Measurements from ENCODE around the gene IVD.

The IVD gene

GRCh38 chr15:40440743-40441564 is 35.4 kb downstream of the IVD start, which contains the start of gene BAHD1:
BAHD1 (plus strand) TSS chr15:40440953; CDS start chr15:40458465, 17,512 bp downstream.
- H3K9me3 Mint-ChIP-seq = no peaks in the 10 kb centered on the region
- H3K36me3 Mint-ChIP-seq (ENCODE audit: insufficient read depth) = peaks cover 19% of the 10 kb centered on the region
- peak within 1 kb of the TSS; percentile 90 to 91 for H3K27ac Mint-ChIP-seq
- peaks cover 14 to 44% of the 10 kb centered on the region in 2 donors for H3K27me3 Mint-ChIP-seq
- H3K4me3 Mint-ChIP-seq = peak within 1 kb of the TSS; percentile 93 to 98
- ATAC-seq (replicated peaks) (peak; percentile 85), DNase-seq (peak; percentile 88 to 90 (median 90))
- H3K4me1 Mint-ChIP-seq (ENCODE audit: low read depth in 2 of 2) = peaks cover 60% of the 10 kb centered on the region in 2 donors

GRCh38 chr15:40441565-40442531 is 36.3 kb downstream of the IVD start:
- Mint-ChIP-seq H3K36me3 (ENCODE audit: insufficient read depth) (peaks cover 19% of the 10 kb centered on the region), H3K4me1 (ENCODE audit: low read depth in 2 of 2) (peaks cover 56 to 57% of the 10 kb centered on the region in 2 donors), H3K27ac (peak overlapping the region; percentile 18 to 90), H3K27me3 (peaks cover 14 to 35% of the 10 kb centered on the region in 2 donors), H3K4me3 (peak overlapping the region; percentile 83 to 87), H3K9me3 (no peaks in the 10 kb centered on the region)
- DNase-seq = no peak
- ATAC-seq (replicated peaks) = peak; percentile 6

- Mint-ChIP-seq H3K4me1 (ENCODE audit: low read depth in 2 of 2) (peaks cover 48% of the 10 kb centered on the region in 2 donors), H3K4me3 (peak overlapping the region; percentile 83 to 87), H3K9me3 (no peaks in the 10 kb centered on the region), H3K27ac (peak overlapping the region in 1 of 2 donors; percentile 18), H3K36me3 (ENCODE audit: insufficient read depth) (peaks cover 19% of the 10 kb centered on the region), H3K27me3 (peaks cover 6 to 21% of the 10 kb centered on the region in 2 donors)
- no peak for DNase-seq
- ATAC-seq (replicated peaks) = no peak
Observed at GRCh38 chr15:40443255-40443654, 37.7 kb downstream of the IVD start.

GRCh38 chr15:40443846-40444245 is 38.3 kb downstream of the IVD start:
- H3K9me3 Mint-ChIP-seq = no peaks in the 10 kb centered on the region
- H3K27me3 Mint-ChIP-seq = peaks cover under 1 to 15% of the 10 kb centered on the region in 2 donors
- ATAC-seq (replicated peaks) (no peak), DNase-seq (no peak)
- peak overlapping the region; percentile 83 to 87 for H3K4me3 Mint-ChIP-seq
- peaks cover 43 to 48% of the 10 kb centered on the region in 2 donors for H3K4me1 Mint-ChIP-seq (ENCODE audit: low read depth in 2 of 2)
- peak overlapping the region; percentile 18 to 60 for H3K27ac Mint-ChIP-seq
- peaks cover 20% of the 10 kb centered on the region for H3K36me3 Mint-ChIP-seq (ENCODE audit: insufficient read depth)

GRCh38 chr15:40444736-40445135 is 39.1 kb downstream of the IVD start:
- H3K27ac Mint-ChIP-seq = peak overlapping the region; percentile 18 to 60

GRCh38 chr15:40445421-40445922 is 39.9 kb downstream of the IVD start:
- H3K9me3 Mint-ChIP-seq = no peaks in the 10 kb centered on the region
- ATAC-seq (replicated peaks) (no peak), DNase-seq (no peak)
- peaks cover 14% of the 10 kb centered on the region for H3K36me3 Mint-ChIP-seq (ENCODE audit: insufficient read depth)
- no peak overlapping the region for H3K4me3 Mint-ChIP-seq
- H3K27ac Mint-ChIP-seq = peak overlapping the region in 1 of 2 donors; percentile 60
- peaks cover 47 to 52% of the 10 kb centered on the region in 2 donors for H3K4me1 Mint-ChIP-seq (ENCODE audit: low read depth in 2 of 2)
- H3K27me3 Mint-ChIP-seq = no peaks in the 10 kb centered on the region

More at GRCh38 chr15:40444736-40445135, 39.1 kb downstream of the IVD start:
- H3K4me3 Mint-ChIP-seq = no peak overlapping the region
- H3K9me3 Mint-ChIP-seq = no peaks in the 10 kb centered on the region
- DNase-seq (no peak), ATAC-seq (replicated peaks) (no peak)
- H3K27me3 Mint-ChIP-seq = peaks cover 0 to 6% of the 10 kb centered on the region in 2 donors
- peaks cover 22% of the 10 kb centered on the region for H3K36me3 Mint-ChIP-seq (ENCODE audit: insufficient read depth)
- peaks cover 46 to 54% of the 10 kb centered on the region in 2 donors for H3K4me1 Mint-ChIP-seq (ENCODE audit: low read depth in 2 of 2)

GRCh38 chr15:40446144-40446543 is 40.5 kb downstream of the IVD start:
- Mint-ChIP-seq H3K4me1 (ENCODE audit: low read depth in 2 of 2) (peaks cover 50 to 54% of the 10 kb centered on the region in 2 donors), H3K27me3 (no peaks in the 10 kb centered on the region), H3K4me3 (no peak overlapping the region), H3K36me3 (ENCODE audit: insufficient read depth) (peaks cover 8% of the 10 kb centered on the region), H3K27ac (peak overlapping the region in 1 of 2 donors; percentile 60), H3K9me3 (no peaks in the 10 kb centered on the region)
- DNase-seq (no peak), ATAC-seq (replicated peaks) (no peak)

- Mint-ChIP-seq H3K9me3 (no peaks in the 10 kb centered on the region), H3K4me1 (ENCODE audit: low read depth in 2 of 2) (peaks cover 61 to 63% of the 10 kb centered on the region in 2 donors), H3K27me3 (no peaks in the 10 kb centered on the region), H3K36me3 (ENCODE audit: insufficient read depth) (peaks cover 2% of the 10 kb centered on the region), H3K27ac (no peak overlapping the region), H3K4me3 (no peak overlapping the region)
- no peak for ATAC-seq (replicated peaks)
- DNase-seq = no peak
Observed at GRCh38 chr15:40448354-40448753, 42.8 kb downstream of the IVD start.

GRCh38 chr15:40449275-40449674 is 43.7 kb downstream of the IVD start:
- Mint-ChIP-seq H3K27me3 (no peaks in the 10 kb centered on the region), H3K4me1 (ENCODE audit: low read depth in 2 of 2) (peaks cover 60 to 63% of the 10 kb centered on the region in 2 donors), H3K36me3 (ENCODE audit: insufficient read depth) (peaks cover 5% of the 10 kb centered on the region), H3K4me3 (peak overlapping the region in 1 of 2 donors; percentile 4), H3K27ac (peak overlapping the region; percentile 85 to 86), H3K9me3 (no peaks in the 10 kb centered on the region)
- no peak for DNase-seq
- ATAC-seq (replicated peaks) = no peak

- Mint-ChIP-seq H3K9me3 (no peaks in the 10 kb centered on the region), H3K4me1 (ENCODE audit: low read depth in 2 of 2) (peaks cover 61 to 62% of the 10 kb centered on the region in 2 donors), H3K4me3 (no peak overlapping the region), H3K27ac (peak overlapping the region; percentile 85 to 86), H3K27me3 (no peaks in the 10 kb centered on the region), H3K36me3 (ENCODE audit: insufficient read depth) (peaks cover 10% of the 10 kb centered on the region)
- DNase-seq (no peak), ATAC-seq (replicated peaks) (no peak)
Observed at GRCh38 chr15:40450047-40450446, 44.5 kb downstream of the IVD start.

GRCh38 chr15:40451527-40452158 is 46.0 kb downstream of the IVD start:
- Mint-ChIP-seq H3K27ac (peak overlapping the region; percentile 88 to 92), H3K9me3 (no peaks in the 10 kb centered on the region), H3K4me1 (ENCODE audit: low read depth in 2 of 2) (peaks cover 65 to 69% of the 10 kb centered on the region in 2 donors), H3K4me3 (peak overlapping the region; percentile 55 to 75), H3K36me3 (ENCODE audit: insufficient read depth) (peaks cover 11% of the 10 kb centered on the region), H3K27me3 (no peaks in the 10 kb centered on the region)
- ATAC-seq (replicated peaks) = no peak
- DNase-seq = no peak

GRCh38 chr15:40452296-40453090 is 46.9 kb downstream of the IVD start:
- no peaks in the 10 kb centered on the region for H3K27me3 Mint-ChIP-seq
- H3K4me1 Mint-ChIP-seq (ENCODE audit: low read depth in 2 of 2) = peaks cover 62 to 70% of the 10 kb centered on the region in 2 donors
- H3K9me3 Mint-ChIP-seq = no peaks in the 10 kb centered on the region
- H3K27ac Mint-ChIP-seq = peak overlapping the region; percentile 88 to 92
- ATAC-seq (replicated peaks) = peak; percentile 72
- peak overlapping the region; percentile 74 to 75 for H3K4me3 Mint-ChIP-seq
- no peak for DNase-seq
- peaks cover 11% of the 10 kb centered on the region for H3K36me3 Mint-ChIP-seq (ENCODE audit: insufficient read depth)
